Nasal cavity respiratory epithelium epithelial cell of viscerocranial mucosa (primary cell): ENCODE measurements around the gene ACTR10. TPM values are rescaled to one million over a fixed set of nuclear protein-coding genes. Genes with fewer than 3 reads are reported as not detected.

Source experiments
- total RNA-seq: library from RNA; depleted of rRNA; stranded (reverse); fragments of >200 nt; gene quantifications from 2 replicates; pipeline ENCODE4 v1.2.3, GENCODE V29; 2014

The ACTR10 gene
- 41.4 and 44.4 TPM in 2 replicates for total RNA-seq

GRCh38 chr14:58199726-58200479 lies at the start of gene ACTR10:
Gene ACTR10 (plus strand): TSS chr14:58200149. CDS start chr14:58200218, 69 bp downstream.

GRCh38 chr14:58152014-58152857 lies 47.7 kb upstream of the ACTR10 start, which contains the start of gene ARMH4:
Gene ARMH4 (minus strand): TSS chr14:58152213. CDS start chr14:58139358, 12,855 bp downstream.

GRCh38 chr14:58244556-58245387 lies 44.8 kb downstream of the ACTR10 start, which contains the start of gene PSMA3:
Gene PSMA3 (plus strand): TSS chr14:58244843. CDS start chr14:58244921, 78 bp downstream.

Other genes starting within 250 kb of the ACTR10 start
- 0.43 and 5.1 TPM in 2 replicates for gene ARMH4, start 47.9 kb upstream of the ACTR10 start, total RNA-seq
- 143 and 177 TPM in 2 replicates for gene PSMA3, start 44.7 kb downstream of the ACTR10 start, total RNA-seq
- 3.8 and 9.5 TPM in 2 replicates for gene ARID4A, start 98.4 kb downstream of the ACTR10 start, total RNA-seq
- gene TOMM20L, start 195.8 kb downstream of the ACTR10 start, total RNA-seq: not detected in 2 replicates
- 30.1 and 32.9 TPM in 2 replicates for gene TIMM9, start 227.4 kb downstream of the ACTR10 start, total RNA-seq
- 15.4 and 23.1 TPM in 2 replicates for gene KIAA0586, start 227.6 kb downstream of the ACTR10 start, total RNA-seq